GM10248 (cell line): ENCODE measurements around the gene ENHO.
A peak's percentile ranks its signal among the peaks of the same experiment; 100 is the strongest.

Experiments
- CTCF ChIA-PET: fragments of 300-600 bp; sonication (Branson Sonifier 250); formaldehyde crosslinking; extraction: SDS; loops from one replicate; lab custom pipeline; 2021; ENCODE audit warnings: antibody characterized with exemption; lab: Yijun Ruan, JAX
- POLR2A ChIA-PET: fragments of 350-650 bp; sonication (Branson Sonifier 250); formaldehyde crosslinking; extraction: SDS; loops from one replicate; lab custom pipeline; 2020; ENCODE audit warnings: antibody characterized with exemption; lab: Yijun Ruan, JAX
- DNase-seq: peaks from one replicate; pipeline ENCODE4 v3.0.0; 2012; ENCODE audit errors: extremely low spot score
- CTCF ChIP-seq: IDR thresholded peaks from 2 replicates; pipeline ENCODE4 v1.5.1; 2012; ENCODE audit warnings: mild to moderate bottlenecking, low read depth; ENCODE audit errors: extremely low read depth, missing control alignments, control extremely low read depth

ENHO gene

GRCh38 chr9:34562135-34562745 is 39.5 kb upstream of the ENHO start:
- no peak for DNase-seq
- TF ChIP-seq CTCF: peak; percentile 40
- POLR2A ChIA-PET: no interaction called here
- CTCF ChIA-PET: interaction anchor here (0.7 to 2.9 kb wide), 5 partner anchors 9 to 72 kb away, joined by 3 to 8 read pairs (median 3); no protein-coding TSS in a partner anchor

GRCh38 chr9:34560599-34561214 is 37.9 kb upstream of the ENHO start:
- CTCF ChIA-PET: interaction anchor here (1.3 to 2.9 kb wide), 2 partner anchors 10 to 11 kb away, joined by 3 to 8 read pairs; no protein-coding TSS in a partner anchor
- TF ChIP-seq CTCF: no peak
- DNase-seq: no peak
- POLR2A ChIA-PET: no interaction called here

GRCh38 chr9:34559624-34560455 is 37.0 kb upstream of the ENHO start:
- no peak for DNase-seq
- ChIA-PET CTCF (interaction anchor here (1.4 kb wide), 1 partner anchor 32 kb away, joined by 7 read pairs; no protein-coding TSS in a partner anchor), POLR2A (no interaction called here)
- TF ChIP-seq CTCF: no peak

GRCh38 chr9:34558919-34559623 is 36.3 kb upstream of the ENHO start:
- no peak for DNase-seq
- TF ChIP-seq CTCF: no peak
- ChIA-PET CTCF (interaction anchor here (0.8 to 1.4 kb wide), 3 partner anchors 32 to 122 kb away, joined by 3 to 7 read pairs (median 3); no protein-coding TSS in a partner anchor), POLR2A (no interaction called here)

- POLR2A ChIA-PET: no interaction called here
- no peak for DNase-seq
- CTCF ChIA-PET: interaction anchor here (0.8 to 1.4 kb wide), 4 partner anchors 11 to 122 kb away, joined by 3 to 7 read pairs (median 3); no protein-coding TSS in a partner anchor
- no peak for TF ChIP-seq CTCF
Measured at GRCh38 chr9:34558364-34558763, 35.6 kb upstream of the ENHO start.
